Measurements from ENCODE around the gene FBXO47.

FBXO47 gene

GRCh38 chr17:38900978-38901656, 66.1 kb downstream of the FBXO47 start:
- DNase-seq (ENCODE audit: low read depth): peak; percentile 98

- no peak for DNase-seq (ENCODE audit: low read depth)
Observed at GRCh38 chr17:38899421-38899820, 67.8 kb downstream of the FBXO47 start.

- peak; percentile 63 for DNase-seq (ENCODE audit: low read depth)
Observed at GRCh38 chr17:38898812-38899348, 68.3 kb downstream of the FBXO47 start.

- DNase-seq (ENCODE audit: low read depth): no peak
Observed at GRCh38 chr17:38898291-38898679, 68.9 kb downstream of the FBXO47 start.

GRCh38 chr17:38897671-38898290, 69.4 kb downstream of the FBXO47 start:
- DNase-seq (ENCODE audit: low read depth): no peak

GRCh38 chr17:38897176-38897575, 70.0 kb downstream of the FBXO47 start:
- no peak for DNase-seq (ENCODE audit: low read depth)

- DNase-seq (ENCODE audit: low read depth): no peak
Observed at GRCh38 chr17:38896346-38896954, 70.8 kb downstream of the FBXO47 start.

- DNase-seq (ENCODE audit: low read depth): no peak
Observed at GRCh38 chr17:38894276-38894675, 72.9 kb downstream of the FBXO47 start.

- DNase-seq (ENCODE audit: low read depth): no peak
Observed at GRCh38 chr17:38893607-38894006, 73.6 kb downstream of the FBXO47 start.

GRCh38 chr17:38893113-38893512, 74.1 kb downstream of the FBXO47 start:
- no peak for DNase-seq (ENCODE audit: low read depth)

- DNase-seq (ENCODE audit: low read depth): no peak
Observed at GRCh38 chr17:38892620-38893019, 74.6 kb downstream of the FBXO47 start.

GRCh38 chr17:38892083-38892482, 75.1 kb downstream of the FBXO47 start:
- no peak for DNase-seq (ENCODE audit: low read depth)

GRCh38 chr17:38891441-38891840, 75.8 kb downstream of the FBXO47 start:
- no peak for DNase-seq (ENCODE audit: low read depth)

GRCh38 chr17:38890410-38890746, 76.8 kb downstream of the FBXO47 start:
- no peak for DNase-seq (ENCODE audit: low read depth)

GRCh38 chr17:38889745-38890409, 77.3 kb downstream of the FBXO47 start:
- DNase-seq (ENCODE audit: low read depth): no peak

- no peak for DNase-seq (ENCODE audit: low read depth)
Observed at GRCh38 chr17:38888842-38889241, 78.4 kb downstream of the FBXO47 start.

GRCh38 chr17:38886643-38887010, 80.6 kb downstream of the FBXO47 start:
- DNase-seq (ENCODE audit: low read depth): no peak
